Neural cell (in vitro differentiated cells): ENCODE data around the gene SEC22A.

ENCODE experiments used
- CTCF ChIP-seq: fragments of 450-650 bp; IDR thresholded peaks from 2 replicates; pipeline ENCODE4 v1.5.1; 2014; ENCODE audit warnings: antibody characterized with exemption, mild to moderate bottlenecking, moderate library complexity; ENCODE audit not compliant: poor library complexity, severe bottlenecking
- EP300 ChIP-seq: fragments of 450-650 bp; conservative IDR thresholded peaks from 2 replicates; pipeline ENCODE4 v1.6.1; 2014; ENCODE audit warnings: antibody characterized with exemption, mild to moderate bottlenecking, moderate library complexity; ENCODE audit not compliant: poor library complexity, severe bottlenecking
- MXI1 ChIP-seq: fragments of 450-650 bp; conservative IDR thresholded peaks from 2 replicates; pipeline ENCODE4 v1.6.1; 2014; ENCODE audit warnings: antibody characterized with exemption, mild to moderate bottlenecking; ENCODE audit not compliant: poor library complexity, severe bottlenecking
- REST ChIP-seq: IDR thresholded peaks from 2 replicates; pipeline ENCODE4 v1.6.1; 2012; ENCODE audit warnings: borderline replicate concordance

GRCh38 chr3:123321806-123322205 lies 120.1 kb downstream of the SEC22A start:
- TF ChIP-seq CTCF (no peak), REST (no peak), EP300 (no peak), MXI1 (no peak)
